ENCODE data around the gene LAIR2. TPM values are rescaled to one million over a fixed set of nuclear protein-coding genes. Genes with fewer than 3 reads are reported as not detected.

The LAIR2 gene
- not detected in 2 replicates for total RNA-seq

DNA sequence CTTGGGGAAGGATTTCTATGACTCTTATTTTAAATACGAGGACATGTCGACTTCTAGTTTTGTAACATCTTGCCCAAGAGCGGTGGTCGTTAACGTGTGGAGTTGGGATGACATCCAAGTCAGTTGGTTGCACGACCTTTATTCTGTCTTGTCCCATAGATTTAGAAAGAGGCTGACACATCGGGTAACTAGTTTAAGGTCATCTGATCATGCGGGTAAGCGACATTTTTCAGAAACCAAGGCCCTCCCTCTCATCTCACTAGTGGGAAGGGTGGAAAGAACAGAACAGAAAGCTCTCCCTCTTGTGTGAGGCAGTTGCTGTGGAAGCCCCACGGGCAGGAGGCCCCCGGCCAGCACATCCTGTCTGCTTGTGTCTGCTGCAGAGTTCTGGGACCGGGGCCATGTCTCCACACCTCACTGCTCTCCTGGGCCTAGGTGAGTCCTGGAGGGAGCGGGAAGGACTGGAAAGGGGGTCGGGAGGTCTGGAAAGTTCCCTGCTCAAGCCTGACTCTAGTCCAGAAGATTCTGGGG is at the start of gene LAIR2:
TSS of gene LAIR2 (plus strand) at position 314 of the 531 bp plus-strand sequence. CDS start at position 402, 88 bp downstream.
- DNase-seq (ENCODE audit: low read depth in 2 of 2) = no peak

DNA sequence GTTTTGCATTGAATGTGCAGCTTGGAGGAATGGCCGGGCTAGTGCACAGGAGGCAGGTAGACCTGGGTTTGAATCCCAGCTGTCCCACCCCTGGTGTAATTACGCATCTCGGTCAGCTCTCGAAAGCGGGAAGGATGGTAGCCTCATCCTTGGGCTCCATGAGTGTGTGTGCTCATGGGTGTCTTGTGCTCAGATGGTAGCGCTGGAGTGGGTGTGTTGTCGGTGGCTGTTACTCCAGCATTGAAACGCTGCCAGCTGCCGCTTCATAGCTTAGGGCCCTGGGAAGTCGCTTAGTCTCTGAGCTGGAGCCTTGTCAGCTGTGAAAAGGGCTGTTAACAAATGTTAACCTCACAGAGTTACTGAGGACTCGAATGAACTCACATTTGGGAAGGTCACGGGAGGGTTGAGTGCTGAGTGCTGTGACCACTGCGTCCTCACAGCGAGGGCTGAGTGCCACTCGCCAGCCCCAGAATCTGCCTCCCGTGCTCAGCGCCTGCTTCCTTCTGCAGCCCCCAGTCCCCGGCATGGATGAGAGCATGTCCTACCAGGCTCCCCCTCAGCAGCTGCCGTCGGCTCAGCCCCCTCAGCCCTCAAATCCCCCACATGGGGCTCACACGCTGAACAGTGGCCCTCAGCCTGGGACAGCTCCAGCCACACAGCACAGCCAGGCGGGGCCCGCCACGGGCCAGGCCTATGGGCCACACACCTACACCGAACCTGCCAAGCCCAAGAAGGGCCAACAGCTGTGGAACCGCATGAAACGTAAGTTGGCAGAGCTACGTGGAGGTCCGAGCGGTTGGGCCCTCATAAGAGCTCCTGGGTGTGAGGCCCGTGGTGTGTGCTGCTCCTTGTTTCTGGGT is 48.5 kb upstream of the LAIR2 start:
- no peak for DNase-seq (ENCODE audit: low read depth in 2 of 2)

DNA sequence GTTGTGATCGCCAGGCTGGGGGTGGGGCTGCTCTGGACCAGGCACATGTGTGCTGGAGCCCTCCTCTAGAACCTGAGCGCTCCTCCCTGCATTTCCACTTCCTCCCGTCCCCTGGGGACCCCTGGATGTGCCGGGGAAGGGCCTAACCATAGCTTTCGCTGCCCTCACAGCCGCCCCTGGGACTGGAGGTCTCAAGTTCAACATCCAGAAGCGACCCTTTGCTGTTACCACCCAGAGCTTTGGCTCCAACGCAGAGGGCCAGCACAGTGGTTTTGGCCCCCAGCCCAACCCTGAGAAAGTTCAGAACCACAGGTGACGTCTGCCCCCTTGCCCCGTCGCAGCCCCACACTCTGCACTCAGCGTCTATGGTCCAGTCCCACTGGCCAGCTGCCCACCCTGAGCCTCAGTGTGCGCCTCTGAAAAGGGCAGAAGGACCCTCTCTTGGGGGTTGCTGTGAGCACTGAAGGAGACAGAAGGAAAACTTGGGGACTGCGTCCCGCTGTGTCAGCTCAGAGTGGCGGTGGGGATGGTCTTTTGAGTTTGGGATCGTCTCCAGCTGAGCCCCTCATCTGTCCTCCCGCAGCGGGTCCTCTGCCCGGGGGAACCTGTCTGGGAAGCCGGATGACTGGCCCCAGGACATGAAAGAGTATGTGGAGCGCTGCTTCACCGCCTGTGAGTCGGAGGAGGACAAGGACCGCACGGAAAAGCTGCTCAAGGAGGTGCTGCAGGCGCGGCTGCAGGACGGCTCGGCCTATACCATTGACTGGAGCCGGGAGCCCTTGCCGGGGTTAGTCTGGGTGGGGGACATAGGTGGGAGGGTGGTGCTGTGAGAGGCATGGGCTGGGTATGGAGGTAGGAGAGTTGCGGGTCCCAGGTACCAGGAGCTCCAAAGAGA is 47.6 kb upstream of the LAIR2 start:
- DNase-seq (ENCODE audit: low read depth in 2 of 2) = no peak

DNA sequence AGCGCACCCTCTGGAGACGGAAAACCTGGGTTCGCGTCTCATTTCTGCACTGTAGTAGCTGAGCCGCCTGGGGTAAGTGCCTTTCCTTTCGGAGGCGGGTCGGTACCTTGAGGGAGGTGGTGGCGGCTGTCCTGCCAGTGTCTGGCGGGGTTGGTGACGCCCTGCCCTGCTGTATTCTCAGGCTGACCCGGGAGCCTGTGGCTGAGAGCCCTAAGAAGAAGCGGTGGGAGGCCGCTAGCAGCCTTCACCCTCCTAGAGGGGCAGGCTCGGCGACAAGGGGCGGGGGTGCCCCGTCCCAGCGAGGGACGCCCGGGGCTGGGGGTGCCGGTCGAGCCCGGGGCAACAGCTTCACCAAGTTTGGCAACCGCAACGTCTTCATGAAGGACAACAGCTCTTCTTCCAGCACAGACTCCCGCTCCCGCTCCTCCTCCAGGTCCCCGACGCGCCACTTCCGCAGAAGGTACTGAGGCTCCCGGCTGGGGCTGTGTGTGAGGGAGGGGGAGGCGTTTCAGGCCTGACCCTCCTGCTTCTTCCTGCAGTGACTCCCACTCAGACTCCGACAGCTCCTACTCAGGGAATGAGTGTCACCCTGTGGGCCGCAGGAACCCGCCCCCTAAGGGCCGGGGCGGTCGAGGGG is 46.7 kb upstream of the LAIR2 start:
- DNase-seq (ENCODE audit: low read depth in 2 of 2) = no peak

GRCh38 chr19:54456423-54457373 is 45.9 kb upstream of the LAIR2 start:
- DNase-seq (ENCODE audit: low read depth in 2 of 2) = no peak

- DNase-seq (ENCODE audit: low read depth in 2 of 2) = no peak
Observed at GRCh38 chr19:54457773-54458647, 44.6 kb upstream of the LAIR2 start.

GRCh38 chr19:54458648-54459281 is 43.9 kb upstream of the LAIR2 start:
- no peak for DNase-seq (ENCODE audit: low read depth in 2 of 2)

- DNase-seq (ENCODE audit: low read depth in 2 of 2) = no peak
Observed at GRCh38 chr19:54459282-54460229, 43.1 kb upstream of the LAIR2 start.

DNA sequence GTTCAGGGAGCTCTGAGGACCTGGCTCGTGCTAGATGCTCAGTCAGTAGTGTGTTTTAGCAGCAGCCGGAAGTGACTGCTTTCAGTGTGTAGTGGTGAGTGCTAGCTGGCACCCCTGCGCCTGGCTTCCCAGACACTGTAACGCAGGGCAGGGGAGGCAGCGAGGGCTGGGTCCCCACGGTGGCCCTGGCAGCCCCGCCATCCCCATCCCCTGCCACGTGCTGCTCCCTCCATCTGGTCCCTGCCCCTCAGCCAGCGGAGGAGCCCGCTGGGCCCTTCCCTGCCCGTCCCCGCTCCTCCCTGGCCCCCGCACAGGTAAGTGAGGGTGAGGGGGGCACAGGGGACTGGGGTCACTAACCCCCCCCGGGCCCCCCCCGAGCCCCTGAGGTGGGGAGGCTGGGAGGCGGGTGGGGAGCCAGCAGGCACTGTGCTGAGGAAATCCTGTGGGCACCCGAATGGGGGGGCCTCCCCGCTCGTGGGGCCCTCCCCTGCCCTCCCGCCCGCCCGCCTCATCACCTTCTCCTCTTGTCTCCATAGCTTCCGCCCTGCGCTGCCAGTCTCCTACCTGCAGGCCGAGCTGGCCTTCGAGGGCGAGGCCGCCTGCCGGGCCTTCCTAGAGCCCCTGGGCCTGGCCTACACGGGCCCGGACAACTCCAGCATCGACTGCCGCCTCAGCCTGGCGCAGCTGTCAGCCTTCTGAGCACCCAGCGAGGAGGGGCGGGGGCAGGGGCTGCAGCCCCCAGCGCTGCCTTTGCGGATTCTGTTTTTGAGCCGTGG is 42.2 kb upstream of the LAIR2 start:
- DNase-seq (ENCODE audit: low read depth in 2 of 2) = no peak

GRCh38 chr19:54461210-54461609 is 41.4 kb upstream of the LAIR2 start:
- no peak for DNase-seq (ENCODE audit: low read depth in 2 of 2)

GRCh38 chr19:54461613-54462012 is 41.0 kb upstream of the LAIR2 start:
- no peak for DNase-seq (ENCODE audit: low read depth in 2 of 2)

DNA sequence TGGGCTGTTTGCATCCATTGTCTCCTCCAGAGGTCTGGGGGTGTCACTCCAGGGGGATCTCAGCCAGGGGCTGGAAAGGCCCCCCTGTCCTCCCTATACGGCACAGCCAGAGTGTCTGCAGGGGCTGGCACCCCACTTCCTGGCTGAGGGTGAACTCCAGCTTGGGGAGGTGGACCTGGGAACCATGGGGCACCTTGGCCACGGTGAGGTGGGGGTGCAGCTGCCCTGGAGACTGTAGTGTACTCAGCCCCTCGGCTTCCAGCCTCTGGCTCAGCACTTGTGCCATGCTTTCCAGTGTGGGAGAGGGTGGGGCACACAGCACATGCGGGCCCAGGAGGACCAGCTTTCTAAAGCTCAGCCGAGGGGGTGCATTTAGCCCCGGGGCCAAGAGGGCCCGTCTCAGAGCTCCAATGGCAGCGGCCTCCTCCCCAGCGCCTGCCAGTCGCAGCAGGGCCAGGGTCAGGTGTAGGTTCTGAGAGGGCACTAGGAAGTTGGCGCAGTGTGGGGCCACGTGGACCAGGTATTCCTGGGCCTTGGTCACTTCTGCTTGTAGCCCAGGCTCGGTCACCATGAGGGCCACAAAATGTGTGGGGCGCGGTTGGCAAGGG is 40.5 kb upstream of the LAIR2 start:
- no peak for DNase-seq (ENCODE audit: low read depth in 2 of 2)

DNA sequence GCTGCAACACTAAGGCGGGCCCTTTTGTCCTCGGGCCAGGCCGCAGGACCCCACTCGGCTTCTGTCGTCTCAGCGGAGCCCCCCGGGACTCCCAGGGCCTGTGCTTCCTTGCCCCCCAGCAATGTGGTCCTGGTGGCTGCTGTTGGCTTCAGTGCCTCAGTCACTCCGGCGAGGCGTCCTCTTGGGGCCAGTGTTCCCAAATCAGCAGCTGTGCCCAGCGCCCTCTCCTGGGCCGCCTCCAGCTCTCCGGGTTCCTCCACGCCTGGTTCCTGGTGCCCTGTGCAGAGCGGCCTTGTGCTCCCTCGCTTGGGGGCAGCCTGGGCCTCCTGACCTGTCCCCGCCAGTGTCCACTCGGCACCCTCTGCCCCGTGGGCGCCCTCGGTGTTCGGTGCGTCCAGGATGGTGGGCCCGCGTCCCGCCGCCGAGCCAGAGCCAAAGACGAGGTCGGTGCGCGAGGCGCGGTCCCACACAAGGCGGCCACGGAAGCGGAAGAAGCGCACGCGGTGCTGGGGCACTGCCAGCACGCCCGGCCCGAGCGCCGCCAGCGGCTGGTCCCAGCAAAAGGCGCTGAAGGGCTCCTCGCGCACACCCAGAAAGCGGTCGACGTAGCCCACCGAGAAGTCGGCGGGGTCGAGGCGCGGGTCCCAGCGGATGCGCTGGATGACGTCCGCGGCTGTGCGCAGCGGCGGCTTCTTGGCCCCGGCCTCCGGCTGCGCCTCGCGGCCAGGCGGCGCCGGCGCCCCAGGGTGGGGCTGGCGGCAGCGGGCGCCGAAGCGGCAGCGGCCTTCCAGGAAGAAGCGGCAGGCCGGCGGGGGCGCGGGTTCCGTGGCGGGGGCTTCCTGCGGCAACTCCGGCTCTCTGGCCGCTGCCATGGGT is 39.7 kb upstream of the LAIR2 start:
- peak in 1 of 2 donors; percentile 76 for DNase-seq (ENCODE audit: low read depth in 2 of 2)

DNA sequence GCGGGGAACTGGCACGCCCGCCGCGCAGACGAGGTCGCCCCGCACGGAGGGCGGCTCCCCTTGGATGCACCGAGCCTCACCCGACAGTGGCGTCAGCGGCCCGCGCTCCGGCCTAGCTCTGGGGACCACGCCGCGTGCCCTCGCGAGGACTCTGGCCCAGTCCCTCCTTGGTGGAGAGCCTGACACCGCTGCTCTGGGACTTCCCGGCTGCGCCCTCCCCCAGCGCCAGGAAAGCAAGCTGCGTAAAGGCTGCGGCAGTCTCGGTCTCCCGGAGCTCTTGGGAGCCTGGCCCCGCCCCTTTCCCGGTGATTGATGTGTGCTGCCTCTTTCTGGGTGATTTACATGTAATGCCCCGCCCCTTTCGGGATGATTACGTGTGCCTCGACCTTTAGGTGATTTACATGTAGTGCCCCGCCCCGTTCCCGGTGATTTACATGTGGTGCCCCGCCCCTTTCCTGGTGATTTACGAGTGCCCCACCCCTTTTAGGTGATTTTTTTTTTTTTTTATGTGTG is 39.0 kb upstream of the LAIR2 start, which contains the start of gene LENG9:
TSS of gene LENG9 (minus strand) at position 248 of the 513 bp plus-strand sequence. CDS start 252 bp downstream, outside the sequence.
- peak; percentile 94 to 99 for DNase-seq (ENCODE audit: low read depth in 2 of 2)

DNA sequence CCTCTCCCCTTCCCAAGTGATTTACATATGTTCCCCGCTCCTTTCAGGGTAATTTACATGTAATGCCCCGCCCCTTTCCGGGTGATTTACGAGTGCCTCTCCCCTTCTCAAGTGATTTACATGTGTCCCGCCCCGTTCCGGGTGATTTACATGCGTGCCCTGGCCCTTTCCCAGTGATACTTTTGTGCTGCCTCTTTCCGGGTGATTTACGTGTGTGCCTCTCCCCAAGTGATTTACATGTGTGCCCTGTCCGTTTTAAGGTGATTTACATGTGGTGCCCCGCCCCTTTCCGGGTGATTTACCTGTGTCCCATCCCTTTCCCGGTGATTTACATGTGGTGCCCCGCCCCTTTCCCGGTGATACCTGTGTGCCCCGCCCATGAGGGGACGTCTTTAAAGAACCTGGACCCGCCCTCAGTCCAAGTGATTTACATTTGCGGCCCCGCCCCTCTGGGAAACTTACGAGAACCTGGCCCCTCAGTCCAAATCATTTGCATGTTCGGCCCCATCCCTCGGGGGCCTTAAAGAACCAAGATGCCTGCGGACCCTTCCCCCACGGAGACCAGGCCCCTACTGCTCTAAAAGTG is 38.5 kb upstream of the LAIR2 start:
- DNase-seq (ENCODE audit: low read depth in 2 of 2) = peak in 1 of 2 donors; percentile 66
